Measurements from ENCODE around the gene ZNG1C.
"Not testable (repeated sequence)": the region's sequence is repeated elsewhere in the genome, so short reads cannot be mapped to it uniquely, and the experiment has no call there.

ZNG1C gene

GRCh38 chr9:68241683-68242082 is at the start of gene ZNG1C:
Gene ZNG1C, plus strand, starts transcription at chr9:68241983. Its CDS starts 49 bp downstream, at chr9:68242032.
- not testable (repeated sequence) for DNase-seq

GRCh38 chr9:68242437-68242836 is 654 bp downstream of the ZNG1C start:
- not testable (repeated sequence) for DNase-seq

- not testable (repeated sequence) for DNase-seq
Observed at GRCh38 chr9:68281041-68281440, 39.3 kb downstream of the ZNG1C start.

- not testable (repeated sequence) for DNase-seq
Observed at GRCh38 chr9:68302567-68302966, 60.8 kb downstream of the ZNG1C start, which contains the start of gene FOXD4L3. Gene FOXD4L3, plus strand, starts transcription at chr9:68302867. Its CDS starts 85 bp downstream, at chr9:68302952.

- DNase-seq = not testable (repeated sequence)
Observed at GRCh38 chr9:68303771-68304170, 62.0 kb downstream of the ZNG1C start.

- DNase-seq = not testable (repeated sequence)
Observed at GRCh38 chr9:68304212-68304611, 62.4 kb downstream of the ZNG1C start.

GRCh38 chr9:68304777-68305176 is 63.0 kb downstream of the ZNG1C start:
- not testable (repeated sequence) for DNase-seq

GRCh38 chr9:68305680-68306285 is 64.0 kb downstream of the ZNG1C start:
- not testable (repeated sequence) for DNase-seq

GRCh38 chr9:68306391-68306964 is 64.7 kb downstream of the ZNG1C start:
- DNase-seq = not testable (repeated sequence)

- DNase-seq = not testable (repeated sequence)
Observed at GRCh38 chr9:68307127-68307526, 65.3 kb downstream of the ZNG1C start.

- DNase-seq = not testable (repeated sequence)
Observed at GRCh38 chr9:68307654-68308053, 65.9 kb downstream of the ZNG1C start.

- DNase-seq = not testable (repeated sequence)
Observed at GRCh38 chr9:68311208-68311607, 69.4 kb downstream of the ZNG1C start.

- not testable (repeated sequence) for DNase-seq
Observed at GRCh38 chr9:68318209-68318608, 76.4 kb downstream of the ZNG1C start.

- DNase-seq = not testable (repeated sequence)
Observed at GRCh38 chr9:68323749-68324148, 82.0 kb downstream of the ZNG1C start.

- DNase-seq = not testable (repeated sequence)
Observed at GRCh38 chr9:68324518-68324917, 82.7 kb downstream of the ZNG1C start.

GRCh38 chr9:68329106-68329505 is 87.3 kb downstream of the ZNG1C start:
- not testable (repeated sequence) for DNase-seq

- DNase-seq = not testable (repeated sequence)
Observed at GRCh38 chr9:68330531-68331173, 88.9 kb downstream of the ZNG1C start.

- DNase-seq = not testable (repeated sequence)
Observed at GRCh38 chr9:68332122-68332521, 90.3 kb downstream of the ZNG1C start.

GRCh38 chr9:68335935-68336334 is 94.2 kb downstream of the ZNG1C start:
- DNase-seq = not testable (repeated sequence)

GRCh38 chr9:68336639-68337339 is 95.0 kb downstream of the ZNG1C start:
- not testable (repeated sequence) for DNase-seq

- not testable (repeated sequence) for DNase-seq
Observed at GRCh38 chr9:68338000-68338399, 96.2 kb downstream of the ZNG1C start.

- DNase-seq = not testable (repeated sequence)
Observed at GRCh38 chr9:68342265-68343025, 100.7 kb downstream of the ZNG1C start.
